Measurements from ENCODE around the gene CEMIP. TPM values are rescaled to one million over a fixed set of nuclear protein-coding genes. Genes with fewer than 3 reads are reported as not detected.

CEMIP gene
- total RNA-seq, 1 donor from 2014 or later: not detected

DNA sequence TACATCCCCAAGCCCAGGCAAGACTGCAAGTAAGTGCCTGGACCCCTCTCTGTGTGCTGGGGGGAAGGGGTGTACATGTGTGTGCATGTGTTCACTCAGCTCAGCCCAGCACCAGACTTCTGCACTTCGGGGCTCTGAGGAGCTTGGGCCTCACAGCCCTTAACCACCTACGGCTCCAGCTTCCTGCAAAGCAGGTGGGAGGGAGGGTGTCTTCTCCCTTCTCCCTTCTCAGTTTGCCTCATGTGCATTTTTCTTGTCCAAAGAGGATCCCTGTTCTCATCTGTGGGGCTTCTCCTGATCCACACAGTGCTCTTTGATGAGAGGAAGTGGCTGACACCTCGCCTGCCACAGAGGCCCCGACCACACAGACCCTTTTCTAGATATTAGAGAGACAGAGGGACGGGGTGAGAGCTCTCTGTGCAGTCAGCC lies 141.1 kb downstream of the CEMIP start:
- no peaks in the 10 kb centered on the region for H3K9me3 ChIP-seq (ENCODE audit: low read depth)
- no peak overlapping the region for H3K4me2 ChIP-seq
- H3K36me3 ChIP-seq: no peaks in the 10 kb centered on the region
- Mint-ChIP-seq H3K27me3 (ENCODE audit: insufficient read depth, low read depth) (no peaks in the 10 kb centered on the region), H3K27ac (no peak overlapping the region), H3K36me3 (no peaks in the 10 kb centered on the region), H3K9me3 (no peaks in the 10 kb centered on the region), H3K4me1 (no peaks in the 10 kb centered on the region), H3K4me3 (no peak overlapping the region)
- no peaks in the 10 kb centered on the region for H3F3A ChIP-seq (ENCODE audit: low read depth)
- no peak overlapping the region for H3K4me3 ChIP-seq
- no peaks in the 10 kb centered on the region for H3K27me3 ChIP-seq
- DNase-seq (ENCODE audit: low spot score): no peak
- TF ChIP-seq EZH2 (IDR thresholded peaks at IDR 0.05) (no peak), EZH2phosphoT487 (IDR thresholded peaks at IDR 0.05) (no peak)
- TF ChIP-seq, protein P1, sequence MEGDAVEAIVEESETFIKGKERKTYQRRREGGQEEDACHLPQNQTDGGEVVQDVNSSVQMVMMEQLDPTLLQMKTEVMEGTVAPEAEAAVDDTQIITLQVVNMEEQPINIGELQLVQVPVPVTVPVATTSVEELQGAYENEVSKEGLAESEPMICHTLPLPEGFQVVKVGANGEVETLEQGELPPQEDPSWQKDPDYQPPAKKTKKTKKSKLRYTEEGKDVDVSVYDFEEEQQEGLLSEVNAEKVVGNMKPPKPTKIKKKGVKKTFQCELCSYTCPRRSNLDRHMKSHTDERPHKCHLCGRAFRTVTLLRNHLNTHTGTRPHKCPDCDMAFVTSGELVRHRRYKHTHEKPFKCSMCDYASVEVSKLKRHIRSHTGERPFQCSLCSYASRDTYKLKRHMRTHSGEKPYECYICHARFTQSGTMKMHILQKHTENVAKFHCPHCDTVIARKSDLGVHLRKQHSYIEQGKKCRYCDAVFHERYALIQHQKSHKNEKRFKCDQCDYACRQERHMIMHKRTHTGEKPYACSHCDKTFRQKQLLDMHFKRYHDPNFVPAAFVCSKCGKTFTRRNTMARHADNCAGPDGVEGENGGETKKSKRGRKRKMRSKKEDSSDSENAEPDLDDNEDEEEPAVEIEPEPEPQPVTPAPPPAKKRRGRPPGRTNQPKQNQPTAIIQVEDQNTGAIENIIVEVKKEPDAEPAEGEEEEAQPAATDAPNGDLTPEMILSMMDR (IDR thresholded peaks at IDR 0.05): no peak
- H2AFZ ChIP-seq (replicated peaks): no peak overlapping the region
- no peaks in the 10 kb centered on the region for H3K4me1 ChIP-seq
- H3K27ac ChIP-seq: no peak overlapping the region
- no peak overlapping the region for H3K9ac ChIP-seq
- H4K20me1 ChIP-seq (ENCODE audit: low read depth): no peaks in the 10 kb centered on the region
- no peaks in the 10 kb centered on the region for H3K79me2 ChIP-seq (ENCODE audit: low read depth)

DNA sequence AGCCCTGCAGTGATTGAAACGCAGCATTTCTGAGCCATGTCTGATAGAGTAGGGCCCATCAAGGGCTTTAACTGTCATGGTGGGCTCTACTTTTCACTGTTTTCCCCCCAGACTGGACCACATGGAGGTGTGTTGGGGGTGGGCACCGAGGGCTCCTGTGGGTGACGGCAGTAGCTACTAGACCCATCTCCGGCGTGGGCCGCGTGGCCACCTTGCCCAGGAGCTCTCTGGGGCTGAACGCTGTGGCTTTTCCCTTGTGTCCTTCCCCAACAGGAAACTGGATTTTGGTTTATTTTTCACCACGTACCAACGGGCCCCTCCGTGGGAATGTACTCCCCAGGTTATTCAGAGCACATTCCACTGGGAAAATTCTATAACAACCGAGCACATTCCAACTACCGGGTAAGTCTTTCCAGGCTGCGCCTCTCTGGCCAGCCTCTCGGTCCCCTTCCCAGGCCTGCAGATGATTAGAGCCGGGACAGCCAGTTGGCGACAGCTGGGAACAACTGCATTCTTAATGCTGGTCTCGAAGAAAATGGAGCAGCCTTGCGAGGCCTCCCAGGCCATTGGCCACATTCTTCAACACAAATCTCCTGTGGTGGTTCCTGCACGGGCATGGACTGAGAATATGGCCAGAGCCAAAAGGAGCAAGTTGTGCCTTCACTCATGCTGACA lies 142.7 kb downstream of the CEMIP start:
- no peaks in the 10 kb centered on the region for H3K4me1 ChIP-seq
- no peak overlapping the region for H3K9ac ChIP-seq
- H2AFZ ChIP-seq (replicated peaks): no peak overlapping the region
- Mint-ChIP-seq H3K27ac (no peak overlapping the region), H3K4me1 (no peaks in the 10 kb centered on the region), H3K36me3 (no peaks in the 10 kb centered on the region), H3K9me3 (no peaks in the 10 kb centered on the region), H3K4me3 (no peak overlapping the region), H3K27me3 (ENCODE audit: insufficient read depth, low read depth) (peaks cover under 1% of the 10 kb centered on the region)
- no peak overlapping the region for H3K4me3 ChIP-seq
- H3K36me3 ChIP-seq: no peaks in the 10 kb centered on the region
- H3K79me2 ChIP-seq (ENCODE audit: low read depth): no peaks in the 10 kb centered on the region
- H3K4me2 ChIP-seq: no peak overlapping the region
- TF ChIP-seq EZH2 (IDR thresholded peaks at IDR 0.05): no peak
- TF ChIP-seq EZH2phosphoT487 (IDR thresholded peaks at IDR 0.05): no peak
- no peaks in the 10 kb centered on the region for H4K20me1 ChIP-seq (ENCODE audit: low read depth)
- no peak for DNase-seq (ENCODE audit: low spot score)
- H3K9me3 ChIP-seq (ENCODE audit: low read depth): no peaks in the 10 kb centered on the region
- no peak overlapping the region for H3K27ac ChIP-seq
- no peaks in the 10 kb centered on the region for H3F3A ChIP-seq (ENCODE audit: low read depth)
- H3K27me3 ChIP-seq: no peaks in the 10 kb centered on the region

DNA sequence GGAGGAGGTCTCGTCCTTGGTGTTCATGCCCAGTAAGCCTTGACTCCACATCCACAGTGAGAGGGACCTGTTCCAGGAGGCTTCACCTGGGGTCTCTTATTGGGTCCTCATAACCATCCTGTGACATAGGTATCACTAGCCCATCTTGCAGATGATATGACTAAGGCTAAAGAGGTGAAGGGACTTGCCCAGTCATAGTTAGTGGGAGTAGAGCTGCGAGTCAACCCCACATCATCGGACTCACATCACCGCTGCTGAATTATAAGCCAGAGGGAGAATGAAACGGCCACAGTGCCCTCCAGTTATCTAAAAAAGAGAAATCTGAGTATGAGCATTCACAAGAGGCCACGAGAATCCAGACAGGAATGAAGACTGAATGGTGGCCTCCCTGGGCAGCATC lies 144.5 kb downstream of the CEMIP start:
- no peak for DNase-seq (ENCODE audit: low spot score)
- Histone ChIP-seq H3K9ac (no peak overlapping the region), H2AFZ (replicated peaks) (no peak overlapping the region), H3K4me1 (no peaks in the 10 kb centered on the region), H3K4me2 (no peak overlapping the region), H3K27me3 (no peaks in the 10 kb centered on the region), H3K4me3 (no peak overlapping the region), H3K9me3 (ENCODE audit: low read depth) (no peaks in the 10 kb centered on the region), H3K27ac (no peak overlapping the region), H3K36me3 (no peaks in the 10 kb centered on the region), H3K79me2 (ENCODE audit: low read depth) (no peaks in the 10 kb centered on the region), H3F3A (ENCODE audit: low read depth) (no peaks in the 10 kb centered on the region), H4K20me1 (ENCODE audit: low read depth) (no peaks in the 10 kb centered on the region)
- TF ChIP-seq, protein P1 (IDR thresholded peaks at IDR 0.05): no peak
- TF ChIP-seq EZH2 (IDR thresholded peaks at IDR 0.05) (no peak), EZH2phosphoT487 (IDR thresholded peaks at IDR 0.05) (no peak)
- Mint-ChIP-seq H3K36me3 (no peaks in the 10 kb centered on the region), H3K4me3 (no peak overlapping the region), H3K9me3 (no peaks in the 10 kb centered on the region), H3K27ac (no peak overlapping the region), H3K4me1 (no peaks in the 10 kb centered on the region), H3K27me3 (ENCODE audit: insufficient read depth, low read depth) (peaks cover 2% of the 10 kb centered on the region)

DNA sequence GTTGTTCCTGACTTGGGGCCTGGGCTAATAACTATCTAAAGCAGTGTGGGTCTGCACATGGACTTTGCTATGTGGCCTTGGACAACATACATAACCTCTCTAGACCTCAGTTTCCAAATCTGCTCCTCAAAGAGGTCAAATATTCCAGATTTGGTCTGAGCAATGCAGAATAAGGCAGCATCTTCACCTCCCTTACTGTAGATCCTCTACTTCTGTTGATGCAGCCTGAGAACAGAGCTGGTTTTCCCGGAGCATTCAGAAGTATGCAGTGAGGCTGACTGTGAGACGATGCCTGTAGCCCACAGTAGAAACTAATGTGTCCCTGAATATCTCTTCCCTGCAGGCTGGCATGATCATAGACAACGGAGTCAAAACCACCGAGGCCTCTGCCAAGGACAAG lies 145.1 kb downstream of the CEMIP start:
- no peak overlapping the region for H3K9ac ChIP-seq
- no peak overlapping the region for H3K27ac ChIP-seq
- DNase-seq (ENCODE audit: low spot score): no peak
- H3K4me2 ChIP-seq: no peak overlapping the region
- no peaks in the 10 kb centered on the region for H3K4me1 Mint-ChIP-seq
- H3K9me3 ChIP-seq (ENCODE audit: low read depth): no peaks in the 10 kb centered on the region
- no peaks in the 10 kb centered on the region for H3K79me2 ChIP-seq (ENCODE audit: low read depth)
- H3K4me3 ChIP-seq: no peak overlapping the region
- H2AFZ ChIP-seq (replicated peaks): no peak overlapping the region
- no peaks in the 10 kb centered on the region for H4K20me1 ChIP-seq (ENCODE audit: low read depth)
- peaks cover 2% of the 10 kb centered on the region for H3K27me3 Mint-ChIP-seq (ENCODE audit: insufficient read depth, low read depth)
- H3F3A ChIP-seq (ENCODE audit: low read depth): no peaks in the 10 kb centered on the region
- no peak overlapping the region for H3K4me3 Mint-ChIP-seq
- H3K36me3 ChIP-seq: no peaks in the 10 kb centered on the region
- peaks cover under 1% of the 10 kb centered on the region for H3K36me3 Mint-ChIP-seq
- H3K27me3 ChIP-seq: no peaks in the 10 kb centered on the region
- H3K9me3 Mint-ChIP-seq: no peaks in the 10 kb centered on the region
- H3K4me1 ChIP-seq: no peaks in the 10 kb centered on the region
- no peak overlapping the region for H3K27ac Mint-ChIP-seq
- TF ChIP-seq EZH2phosphoT487 (IDR thresholded peaks at IDR 0.05) (no peak), EZH2 (IDR thresholded peaks at IDR 0.05) (no peak)
- TF ChIP-seq, protein P1 (IDR thresholded peaks at IDR 0.05): no peak

Data from neural progenitor cell (in vitro differentiated cells).